AG04450 (cell line): ENCODE measurements around the gene TMEM131. TPM values are rescaled to one million over a fixed set of nuclear protein-coding genes. Genes with fewer than 3 reads are reported as not detected.
"Not testable (repeated sequence)": the region's sequence is repeated elsewhere in the genome, so short reads cannot be mapped to it uniquely, and the experiment has no call there.

Source experiments
- CTCF ChIA-PET: fragments of 300-600, 350-600 bp; formaldehyde crosslinking; extraction: SDS; loops from one replicate; lab custom pipeline; 2022; ENCODE audit warnings: antibody characterized with exemption, inconsistent platforms; lab: Charles Lee
- POLR2A ChIA-PET: fragments of 350-600 bp; formaldehyde crosslinking; extraction: SDS; loops from one replicate; lab custom pipeline; 2021; ENCODE audit warnings: antibody characterized with exemption, inconsistent platforms; lab: Yijun Ruan, JAX
- DNase-seq: peaks from one replicate; pipeline ENCODE4 v3.0.0-alpha.2; 2011; ENCODE audit warnings: low read depth, low spot score
- H3K27ac ChIP-seq: one replicate; pipeline ENCODE4 v1.5.1; 2012; ENCODE audit warnings: low read depth, low read length, control low read depth
- H3K27me3 ChIP-seq: one replicate; pipeline ENCODE4 v1.6.0; 2012; ENCODE audit warnings: low read length; ENCODE audit not compliant: control insufficient read depth, insufficient read depth
- H3K4me3 ChIP-seq: 2 replicates; pipeline ENCODE4 v1.5.1; 2011; ENCODE audit warnings: mild to moderate bottlenecking, low read depth, low read length, control low read depth
- H3K9me3 ChIP-seq: 2 replicates; pipeline ENCODE4 v1.5.1; 2012; ENCODE audit warnings: low read length; ENCODE audit not compliant: control insufficient read depth, insufficient read depth
- polyA plus RNA-seq: library from polyadenylated mRNA; depleted of rRNA; stranded (reverse); fragments of >200 nt; gene quantifications from 2 replicates; pipeline ENCODE4 v1.2.3, GENCODE V29; 2011
- TF ChIP-seq, protein P1 (sequence below): IDR thresholded peaks from 2 replicates; pipeline ENCODE4 v1.5.1; 2011; ENCODE audit warnings: low read depth, low read length, control low read depth, inconsistent platforms

TMEM131 gene
- polyA plus RNA-seq, 1 experiment, result 24.4 TPM

DNA sequence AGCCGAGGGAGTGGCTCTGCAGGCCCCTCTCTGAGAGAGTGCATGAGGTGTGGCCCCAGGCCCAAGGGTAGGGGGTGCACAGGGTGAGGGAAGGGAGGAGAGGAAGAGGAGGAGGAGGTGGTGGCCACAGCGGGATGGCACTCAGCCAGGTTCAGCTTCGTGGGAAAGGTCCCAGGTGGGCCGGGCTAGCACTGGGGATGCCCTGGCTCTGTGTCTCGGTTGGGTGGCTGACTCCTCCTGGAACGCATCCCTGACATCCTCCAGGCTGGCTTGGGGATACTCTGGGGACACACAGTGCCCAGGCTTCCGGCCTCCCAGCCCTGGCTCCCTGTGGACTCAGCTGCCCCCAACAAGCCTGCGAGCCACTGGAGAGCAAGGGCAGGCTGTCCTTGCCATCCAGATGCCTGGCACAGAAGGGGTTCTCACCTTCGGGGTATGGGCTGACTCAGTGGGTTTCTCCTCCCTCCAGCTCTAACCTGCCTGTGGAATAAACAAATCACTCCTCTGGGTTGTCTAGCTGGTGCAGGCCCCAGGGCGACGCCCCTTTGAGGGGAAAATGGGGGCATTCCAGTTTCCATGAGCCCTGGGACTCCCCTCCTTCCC is 283.0 kb downstream of the TMEM131 start:
- H3K27ac ChIP-seq, result no peak overlapping the region
- no peak for DNase-seq
- ChIA-PET POLR2A (no interaction called here), CTCF (no interaction called here)
- no peaks in the 10 kb centered on the region; the same call in 1 of the 2 replicates for H3K9me3 ChIP-seq
- peaks cover 18% of the 10 kb centered on the region for H3K27me3 ChIP-seq
- no peak overlapping the region for H3K4me3 ChIP-seq
- TF ChIP-seq, protein P1, sequence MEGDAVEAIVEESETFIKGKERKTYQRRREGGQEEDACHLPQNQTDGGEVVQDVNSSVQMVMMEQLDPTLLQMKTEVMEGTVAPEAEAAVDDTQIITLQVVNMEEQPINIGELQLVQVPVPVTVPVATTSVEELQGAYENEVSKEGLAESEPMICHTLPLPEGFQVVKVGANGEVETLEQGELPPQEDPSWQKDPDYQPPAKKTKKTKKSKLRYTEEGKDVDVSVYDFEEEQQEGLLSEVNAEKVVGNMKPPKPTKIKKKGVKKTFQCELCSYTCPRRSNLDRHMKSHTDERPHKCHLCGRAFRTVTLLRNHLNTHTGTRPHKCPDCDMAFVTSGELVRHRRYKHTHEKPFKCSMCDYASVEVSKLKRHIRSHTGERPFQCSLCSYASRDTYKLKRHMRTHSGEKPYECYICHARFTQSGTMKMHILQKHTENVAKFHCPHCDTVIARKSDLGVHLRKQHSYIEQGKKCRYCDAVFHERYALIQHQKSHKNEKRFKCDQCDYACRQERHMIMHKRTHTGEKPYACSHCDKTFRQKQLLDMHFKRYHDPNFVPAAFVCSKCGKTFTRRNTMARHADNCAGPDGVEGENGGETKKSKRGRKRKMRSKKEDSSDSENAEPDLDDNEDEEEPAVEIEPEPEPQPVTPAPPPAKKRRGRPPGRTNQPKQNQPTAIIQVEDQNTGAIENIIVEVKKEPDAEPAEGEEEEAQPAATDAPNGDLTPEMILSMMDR, result no peak

DNA sequence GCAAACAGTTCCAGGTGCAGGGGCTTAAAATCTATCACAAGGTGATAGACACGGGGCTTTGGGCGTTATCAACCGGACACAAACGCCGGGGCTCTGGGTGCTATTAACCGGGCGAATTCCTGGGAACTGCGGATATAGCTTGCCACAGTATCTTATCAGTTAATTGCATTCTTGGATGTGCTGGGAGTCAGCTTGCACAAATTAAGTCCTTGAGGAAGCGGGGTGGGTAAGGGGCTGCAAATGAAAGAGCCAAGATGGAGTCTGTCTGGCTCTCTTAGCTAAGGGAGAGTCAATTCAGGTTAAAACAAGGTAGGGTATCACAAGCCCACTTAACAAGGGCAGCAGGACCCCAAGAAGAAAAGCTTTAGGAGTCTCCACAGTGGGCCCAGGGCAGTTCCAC is 283.6 kb downstream of the TMEM131 start:
- DNase-seq, CTCF ChIA-PET, H3K4me3 ChIP-seq, H3K27ac ChIP-seq, H3K9me3 ChIP-seq, POLR2A ChIA-PET: not testable (repeated sequence)
- peaks cover 14% of the 10 kb centered on the region for H3K27me3 ChIP-seq

DNA sequence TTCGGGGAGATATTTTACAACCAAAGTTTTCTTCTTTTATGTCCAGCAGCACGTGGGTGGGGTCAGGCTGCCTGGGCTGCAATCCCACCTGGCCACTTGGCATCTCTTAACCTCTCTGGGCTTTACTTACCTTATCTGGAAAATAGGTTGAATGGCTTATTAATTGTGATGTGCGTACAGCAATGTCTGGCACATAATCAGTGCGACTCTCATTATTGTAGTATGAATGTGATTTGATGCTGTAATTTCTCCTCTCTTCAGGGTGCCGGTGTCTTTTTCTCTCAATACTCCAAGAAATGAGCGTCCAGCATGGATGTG is 284.4 kb downstream of the TMEM131 start:
- no peak for DNase-seq
- TF ChIP-seq, protein P1, result no peak
- H3K4me3 ChIP-seq, result no peak overlapping the region
- no peaks in the 10 kb centered on the region; the same call in 1 of the 2 replicates for H3K9me3 ChIP-seq
- CTCF ChIA-PET, result interaction anchor here (0.5 to 1.0 kb wide), 2 partner anchors 12 to 677 kb away, joined by 3 read pairs; no protein-coding TSS in a partner anchor
- peaks cover 14% of the 10 kb centered on the region for H3K27me3 ChIP-seq
- POLR2A ChIA-PET, result no interaction called here
- no peak overlapping the region for H3K27ac ChIP-seq

DNA sequence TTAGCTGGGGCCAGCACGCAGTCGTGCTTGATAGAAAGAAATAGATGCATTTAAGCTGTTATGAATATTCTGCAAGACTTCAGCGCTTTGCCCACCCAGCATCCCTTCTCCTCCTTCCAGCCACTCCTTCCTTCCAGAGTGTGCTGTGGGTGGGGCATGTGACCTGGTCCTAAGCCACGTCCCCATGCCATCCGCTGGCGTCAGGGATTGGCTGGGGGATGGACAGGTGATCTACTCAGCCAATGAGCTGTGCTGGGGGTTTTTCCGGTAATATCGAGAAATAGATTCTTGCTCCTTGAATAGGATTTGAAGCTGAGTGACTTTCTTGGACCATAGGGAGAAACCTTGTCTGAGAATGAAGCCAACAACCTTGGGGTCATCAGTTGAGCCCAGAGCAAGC is 287.1 kb downstream of the TMEM131 start:
- Histone ChIP-seq H3K27ac (no peak overlapping the region), H3K27me3 (peaks cover 10% of the 10 kb centered on the region), H3K9me3 (no peaks in the 10 kb centered on the region; the same call in 1 of the 2 replicates), H3K4me3 (no peak overlapping the region)
- TF ChIP-seq, protein P1, result no peak
- no peak for DNase-seq
- POLR2A ChIA-PET, result interaction anchor here (0.6 kb wide), 1 partner anchor 8 kb away, joined by 3 read pairs; no protein-coding TSS in a partner anchor
- CTCF ChIA-PET, result interaction anchor here (1.1 to 4.0 kb wide), 8 partner anchors 10 to 677 kb away, joined by 3 to 38 read pairs (median 5); no protein-coding TSS in a partner anchor

DNA sequence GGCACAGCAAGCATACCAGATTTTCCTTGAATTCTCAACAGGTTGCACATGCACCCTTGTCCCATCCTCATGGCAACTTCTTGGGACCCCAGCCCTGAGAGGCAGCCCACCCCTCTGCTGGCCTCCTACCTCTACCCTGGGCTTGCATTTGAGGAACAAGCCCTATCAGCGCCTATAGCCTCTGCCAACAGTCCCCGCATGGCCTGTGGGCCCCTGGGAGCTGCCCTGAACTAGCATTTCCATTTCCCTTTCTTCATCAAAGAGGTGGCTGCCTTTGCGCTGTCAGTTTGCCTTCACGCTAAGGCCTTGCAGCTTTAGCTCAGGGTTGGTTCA is 287.7 kb downstream of the TMEM131 start:
- POLR2A ChIA-PET, result no interaction called here
- H3K27ac ChIP-seq, result no peak overlapping the region
- TF ChIP-seq, protein P1, result no peak
- H3K4me3 ChIP-seq, result no peak overlapping the region
- H3K27me3 ChIP-seq, result peaks cover 10% of the 10 kb centered on the region
- no peak for DNase-seq
- no peaks in the 10 kb centered on the region; the same call in 1 of the 2 replicates for H3K9me3 ChIP-seq
- CTCF ChIA-PET, result interaction anchor here (1.8 to 4.0 kb wide), 4 partner anchors 9 to 676 kb away, joined by 5 to 38 read pairs (median 12); no protein-coding TSS in a partner anchor
